PC-3 (cell line): ENCODE results near the gene ETV7.
"Not testable (repeated sequence)": the region's sequence is repeated elsewhere in the genome, so short reads cannot be mapped to it uniquely, and the experiment has no call there.

Experiments used
- EZH2 ChIP-seq: fragments of 300-600 bp; sonication (generic); IDR thresholded peaks from one replicate; pipeline ENCODE4 v1.6.1; 2017; ENCODE audit warnings: antibody characterized with exemption, mild to moderate bottlenecking, low read length; ENCODE audit not compliant: unreplicated experiment
- TF ChIP-seq, protein P1 (sequence below): fragments of 300-600 bp; sonication (generic); conservative IDR thresholded peaks from 2 replicates; pipeline ENCODE4 v1.5.1; 2017; ENCODE audit warnings: antibody characterized with exemption, low read depth, mild to moderate bottlenecking, low read length

DNA sequence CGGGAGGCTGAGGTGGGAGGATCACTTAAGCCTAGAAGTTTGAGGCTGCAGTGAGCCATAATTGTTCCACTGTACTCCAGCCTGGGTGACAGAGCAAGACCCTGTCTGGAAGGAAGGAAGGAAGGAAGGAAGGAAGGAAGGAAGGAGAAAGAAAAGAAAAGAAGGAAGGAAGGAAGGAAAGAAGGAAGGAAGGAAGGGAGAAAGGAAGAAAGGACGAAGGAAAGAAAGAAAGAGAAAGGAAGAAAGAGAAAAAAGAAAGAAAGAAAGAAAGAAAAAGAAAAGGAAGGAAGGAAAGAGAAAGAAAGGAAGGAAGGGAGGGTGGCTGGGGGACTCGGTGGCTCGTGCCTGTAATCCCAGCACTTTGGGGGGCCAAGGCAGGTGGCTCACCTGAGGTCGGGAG is 22.2 kb upstream of the ETV7 start:
- not testable (repeated sequence) for TF ChIP-seq EZH2
- TF ChIP-seq, protein P1, sequence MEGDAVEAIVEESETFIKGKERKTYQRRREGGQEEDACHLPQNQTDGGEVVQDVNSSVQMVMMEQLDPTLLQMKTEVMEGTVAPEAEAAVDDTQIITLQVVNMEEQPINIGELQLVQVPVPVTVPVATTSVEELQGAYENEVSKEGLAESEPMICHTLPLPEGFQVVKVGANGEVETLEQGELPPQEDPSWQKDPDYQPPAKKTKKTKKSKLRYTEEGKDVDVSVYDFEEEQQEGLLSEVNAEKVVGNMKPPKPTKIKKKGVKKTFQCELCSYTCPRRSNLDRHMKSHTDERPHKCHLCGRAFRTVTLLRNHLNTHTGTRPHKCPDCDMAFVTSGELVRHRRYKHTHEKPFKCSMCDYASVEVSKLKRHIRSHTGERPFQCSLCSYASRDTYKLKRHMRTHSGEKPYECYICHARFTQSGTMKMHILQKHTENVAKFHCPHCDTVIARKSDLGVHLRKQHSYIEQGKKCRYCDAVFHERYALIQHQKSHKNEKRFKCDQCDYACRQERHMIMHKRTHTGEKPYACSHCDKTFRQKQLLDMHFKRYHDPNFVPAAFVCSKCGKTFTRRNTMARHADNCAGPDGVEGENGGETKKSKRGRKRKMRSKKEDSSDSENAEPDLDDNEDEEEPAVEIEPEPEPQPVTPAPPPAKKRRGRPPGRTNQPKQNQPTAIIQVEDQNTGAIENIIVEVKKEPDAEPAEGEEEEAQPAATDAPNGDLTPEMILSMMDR = not testable (repeated sequence)
